ENCODE data around the gene DHRS2. TPM values are rescaled to one million over a fixed set of nuclear protein-coding genes. Genes with fewer than 3 reads are reported as not detected.

The DHRS2 gene
- total and polyA plus RNA-seq, 4 experiments from 2014 or later, result not detected

GRCh38 chr14:23612354-23612732 is 23.8 kb upstream of the DHRS2 start:
- H3K36me3 ChIP-seq (ENCODE audit: insufficient read depth, low read length), result no peaks in the 10 kb centered on the region
- no peak overlapping the region for H3K4me3 ChIP-seq (ENCODE audit: low read length in 2 of 2)
- peaks cover 29% of the 10 kb centered on the region for H3K4me1 ChIP-seq (ENCODE audit: insufficient read depth, low read length)
- H3K27ac ChIP-seq (ENCODE audit: low read depth, low read length), result no peak overlapping the region
- Mint-ChIP-seq H3K27me3 (peaks cover 3 to 4% of the 10 kb centered on the region in 2 donors), H3K4me3 (no peak overlapping the region), H3K36me3 (peaks cover 0 to 1% of the 10 kb centered on the region in 2 donors), H3K4me1 (peaks cover 20 to 40% (median 27%) of the 10 kb centered on the region in 4 donors), H3K9me3 (peaks cover 0 to 5% (median 2%) of the 10 kb centered on the region in 8 donors), H3K27ac (peak overlapping the region in 6 of 7 donors; percentile 27 to 92 (median 55))
- H3K27me3 ChIP-seq (ENCODE audit: insufficient read depth, low read length), result no peaks in the 10 kb centered on the region
- ChIA-PET POLR2A (ENCODE audit: partially characterized antibody) (no interaction called here), CTCF (ENCODE audit: partially characterized antibody) (interaction anchor here (0.8 to 6.3 kb wide), 5 partner anchors 12 to 123 kb away, joined by 3 to 87 read pairs (median 3); no protein-coding TSS in a partner anchor)
- intact Hi-C loops (cut with micrococcal nuclease), result no loop called here
- DNase-seq, result no peak
- no peaks in the 10 kb centered on the region for H3K9me3 ChIP-seq (ENCODE audit: control insufficient read depth in 1 of 2, low read length in 2 of 2)

GRCh38 chr14:23612802-23613201 is 23.4 kb upstream of the DHRS2 start:
- Histone ChIP-seq H3K9me3 (ENCODE audit: control insufficient read depth in 1 of 2, low read length in 2 of 2) (no peaks in the 10 kb centered on the region), H3K27ac (ENCODE audit: low read depth, low read length) (no peak overlapping the region), H3K4me1 (ENCODE audit: insufficient read depth, low read length) (peaks cover 29% of the 10 kb centered on the region), H3K27me3 (ENCODE audit: insufficient read depth, low read length) (no peaks in the 10 kb centered on the region), H3K36me3 (ENCODE audit: insufficient read depth, low read length) (no peaks in the 10 kb centered on the region), H3K4me3 (ENCODE audit: low read length in 2 of 2) (no peak overlapping the region)
- CTCF ChIA-PET (ENCODE audit: partially characterized antibody), result interaction anchor here (1.3 to 6.3 kb wide), 2 partner anchors 18 to 24 kb away, joined by 3 to 87 read pairs; no protein-coding TSS in a partner anchor
- intact Hi-C loops (cut with micrococcal nuclease), result no loop called here
- Mint-ChIP-seq H3K27ac (peak overlapping the region in 3 of 7 donors; percentile 71 to 92 (median 83)), H3K36me3 (peaks cover 0 to 1% of the 10 kb centered on the region in 2 donors), H3K27me3 (peaks cover 3 to 4% of the 10 kb centered on the region in 2 donors), H3K9me3 (peaks cover 0 to 5% (median 2%) of the 10 kb centered on the region in 8 donors), H3K4me3 (no peak overlapping the region), H3K4me1 (peaks cover 20 to 40% (median 27%) of the 10 kb centered on the region in 4 donors)
- DNase-seq, result no peak
- POLR2A ChIA-PET (ENCODE audit: partially characterized antibody), result interaction anchor here (0.9 kb wide), 1 partner anchor 24 kb away, joined by 3 read pairs; no protein-coding TSS in a partner anchor

GRCh38 chr14:23613242-23614070 is 22.7 kb upstream of the DHRS2 start:
- ChIA-PET POLR2A (ENCODE audit: partially characterized antibody) (interaction anchor here (0.9 to 1.5 kb wide), 2 partner anchors 19 to 25 kb away, joined by 3 read pairs; no protein-coding TSS in a partner anchor), CTCF (ENCODE audit: partially characterized antibody) (interaction anchor here (6.3 kb wide), 1 partner anchor 18 kb away, joined by 87 read pairs; no protein-coding TSS in a partner anchor)
- no peaks in the 10 kb centered on the region for H3K36me3 ChIP-seq (ENCODE audit: insufficient read depth, low read length)
- peaks cover 29% of the 10 kb centered on the region for H3K4me1 ChIP-seq (ENCODE audit: insufficient read depth, low read length)
- Mint-ChIP-seq H3K27ac (peak overlapping the region in 1 of 7 donors; percentile 82), H3K36me3 (peaks cover 0 to 1% of the 10 kb centered on the region in 2 donors), H3K4me1 (peaks cover 20 to 40% (median 27%) of the 10 kb centered on the region in 4 donors), H3K9me3 (peaks cover 0 to 5% (median 2%) of the 10 kb centered on the region in 8 donors), H3K27me3 (peaks cover 4 to 5% of the 10 kb centered on the region in 2 donors), H3K4me3 (no peak overlapping the region)
- no peaks in the 10 kb centered on the region for H3K9me3 ChIP-seq (ENCODE audit: control insufficient read depth in 1 of 2, low read length in 2 of 2)
- intact Hi-C loops (cut with micrococcal nuclease), result no loop called here
- no peaks in the 10 kb centered on the region for H3K27me3 ChIP-seq (ENCODE audit: insufficient read depth, low read length)
- H3K27ac ChIP-seq (ENCODE audit: low read depth, low read length), result no peak overlapping the region
- H3K4me3 ChIP-seq (ENCODE audit: low read length in 2 of 2), result no peak overlapping the region
- no peak for DNase-seq

GRCh38 chr14:23614395-23614828 is 21.8 kb upstream of the DHRS2 start:
- Mint-ChIP-seq H3K36me3 (peaks cover 0 to 1% of the 10 kb centered on the region in 2 donors), H3K9me3 (peaks cover 0 to 3% (median 0%) of the 10 kb centered on the region in 8 donors), H3K27ac (peak overlapping the region in 1 of 7 donors; percentile 11), H3K27me3 (peaks cover 4 to 6% of the 10 kb centered on the region in 2 donors), H3K4me1 (peaks cover 14 to 32% (median 20%) of the 10 kb centered on the region in 4 donors), H3K4me3 (no peak overlapping the region)
- H3K27me3 ChIP-seq (ENCODE audit: insufficient read depth, low read length), result no peaks in the 10 kb centered on the region
- H3K4me3 ChIP-seq (ENCODE audit: low read length in 2 of 2), result no peak overlapping the region
- intact Hi-C loops (cut with micrococcal nuclease), result no loop called here
- POLR2A ChIA-PET (ENCODE audit: partially characterized antibody), result interaction anchor here (1.5 kb wide), 1 partner anchor 18 kb away, joined by 3 read pairs; no protein-coding TSS in a partner anchor
- CTCF ChIA-PET (ENCODE audit: partially characterized antibody), result interaction anchor here (6.3 kb wide), 1 partner anchor 17 kb away, joined by 87 read pairs; no protein-coding TSS in a partner anchor
- no peak overlapping the region for H3K27ac ChIP-seq (ENCODE audit: low read depth, low read length)
- no peaks in the 10 kb centered on the region for H3K36me3 ChIP-seq (ENCODE audit: insufficient read depth, low read length)
- no peaks in the 10 kb centered on the region for H3K9me3 ChIP-seq (ENCODE audit: control insufficient read depth in 1 of 2, low read length in 2 of 2)
- DNase-seq, result no peak
- H3K4me1 ChIP-seq (ENCODE audit: insufficient read depth, low read length), result peaks cover 23% of the 10 kb centered on the region

DNA sequence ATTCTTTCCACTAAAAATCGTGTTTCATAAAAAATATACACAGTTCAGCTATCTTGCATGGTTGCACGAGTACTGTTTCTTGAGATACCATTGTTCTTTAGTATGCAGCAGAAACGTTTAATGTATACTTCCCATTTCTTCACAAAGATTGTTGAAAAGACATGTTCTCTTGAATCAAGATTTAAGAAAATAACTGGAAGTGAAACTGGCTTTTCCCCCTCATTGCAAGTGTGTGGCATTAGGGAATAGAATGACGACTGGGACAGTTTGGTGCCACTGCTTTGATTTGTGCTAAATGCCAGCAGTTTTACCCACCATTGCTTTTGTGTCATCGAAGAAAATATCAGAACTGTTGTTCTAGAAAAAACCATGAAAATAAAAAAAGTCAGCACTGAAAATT is 20.3 kb upstream of the DHRS2 start:
- ChIA-PET CTCF (ENCODE audit: partially characterized antibody) (interaction anchor here (1.0 to 6.3 kb wide), 2 partner anchors 15 to 16 kb away, joined by 8 to 87 read pairs; no protein-coding TSS in a partner anchor), POLR2A (ENCODE audit: partially characterized antibody) (no interaction called here)
- Histone ChIP-seq H3K9me3 (ENCODE audit: control insufficient read depth in 1 of 2, low read length in 2 of 2) (no peaks in the 10 kb centered on the region), H3K27ac (ENCODE audit: low read depth, low read length) (no peak overlapping the region), H3K36me3 (ENCODE audit: insufficient read depth, low read length) (no peaks in the 10 kb centered on the region), H3K4me1 (ENCODE audit: insufficient read depth, low read length) (peaks cover 8% of the 10 kb centered on the region), H3K27me3 (ENCODE audit: insufficient read depth, low read length) (no peaks in the 10 kb centered on the region), H3K4me3 (ENCODE audit: low read length in 2 of 2) (no peak overlapping the region)
- DNase-seq, result no peak
- Mint-ChIP-seq H3K27me3 (peaks cover 7 to 9% of the 10 kb centered on the region in 2 donors), H3K4me1 (peaks cover 4 to 17% (median 6%) of the 10 kb centered on the region in 4 donors), H3K9me3 (peaks cover 0 to 3% (median 0%) of the 10 kb centered on the region in 8 donors), H3K36me3 (no peaks in the 10 kb centered on the region), H3K27ac (no peak overlapping the region), H3K4me3 (no peak overlapping the region)
- intact Hi-C loops (cut with micrococcal nuclease), result no loop called here

- Histone ChIP-seq H3K4me1 (ENCODE audit: insufficient read depth, low read length) (no peaks in the 10 kb centered on the region), H3K4me3 (ENCODE audit: low read length in 2 of 2) (no peak overlapping the region), H3K27ac (ENCODE audit: low read depth, low read length) (no peak overlapping the region), H3K27me3 (ENCODE audit: insufficient read depth, low read length) (no peaks in the 10 kb centered on the region), H3K36me3 (ENCODE audit: insufficient read depth, low read length) (no peaks in the 10 kb centered on the region), H3K9me3 (ENCODE audit: control insufficient read depth in 1 of 2, low read length in 2 of 2) (no peaks in the 10 kb centered on the region)
- H3K4me1 Mint-ChIP-seq, result peaks cover 0 to 3% (median under 1%) of the 10 kb centered on the region in 4 donors
- no peak for DNase-seq
- intact Hi-C loops (cut with micrococcal nuclease), result no loop called here
- H3K27ac Mint-ChIP-seq, result no peak overlapping the region
- peaks cover 7 to 12% of the 10 kb centered on the region in 2 donors for H3K27me3 Mint-ChIP-seq
- peaks cover 0 to 2% (median 0%) of the 10 kb centered on the region in 8 donors for H3K9me3 Mint-ChIP-seq
- H3K36me3 Mint-ChIP-seq, result no peaks in the 10 kb centered on the region
- POLR2A ChIA-PET (ENCODE audit: partially characterized antibody), result no interaction called here
- CTCF ChIA-PET (ENCODE audit: partially characterized antibody), result no interaction called here
- H3K4me3 Mint-ChIP-seq, result no peak overlapping the region
Observed at GRCh38 chr14:23617539-23617938, 18.6 kb upstream of the DHRS2 start.

GRCh38 chr14:23618415-23618988 is 17.7 kb upstream of the DHRS2 start:
- no peaks in the 10 kb centered on the region for H3K4me1 Mint-ChIP-seq
- H3K27me3 ChIP-seq (ENCODE audit: insufficient read depth, low read length), result no peaks in the 10 kb centered on the region
- CTCF ChIA-PET (ENCODE audit: partially characterized antibody), result no interaction called here
- peaks cover 9 to 15% of the 10 kb centered on the region in 2 donors for H3K27me3 Mint-ChIP-seq
- no peak overlapping the region for H3K4me3 Mint-ChIP-seq
- peak overlapping the region in 1 of 7 donors; percentile 86 for H3K27ac Mint-ChIP-seq
- POLR2A ChIA-PET (ENCODE audit: partially characterized antibody), result no interaction called here
- H3K4me3 ChIP-seq (ENCODE audit: low read length in 2 of 2), result no peak overlapping the region
- intact Hi-C loops (cut with micrococcal nuclease), result no loop called here
- H3K9me3 Mint-ChIP-seq, result peaks cover 0 to 4% (median 0%) of the 10 kb centered on the region in 8 donors
- H3K36me3 ChIP-seq (ENCODE audit: insufficient read depth, low read length), result no peaks in the 10 kb centered on the region
- H3K4me1 ChIP-seq (ENCODE audit: insufficient read depth, low read length), result no peaks in the 10 kb centered on the region
- no peaks in the 10 kb centered on the region for H3K36me3 Mint-ChIP-seq
- no peak for DNase-seq
- H3K27ac ChIP-seq (ENCODE audit: low read depth, low read length), result no peak overlapping the region
- H3K9me3 ChIP-seq (ENCODE audit: control insufficient read depth in 1 of 2, low read length in 2 of 2), result no peaks in the 10 kb centered on the region

Data from CD4-positive, alpha-beta memory T cell (primary cell).